SJSA1 (cell line): Measurements from ENCODE around the gene COL5A2. TPM values are rescaled to one million over a fixed set of nuclear protein-coding genes. Genes with fewer than 3 reads are reported as not detected.

Experiments
- DNase-seq, 2 experiments: peaks; one replicate each; pipeline ENCODE4 v3.0.0-alpha.2; 2015 to 2020; ENCODE audit warnings: low spot score in 2 of 2, low read depth in 1 of 2
- H3K27ac ChIP-seq: fragments of 250-450 bp; sonication (Bioruptor Pico); 2 replicates; pipeline ENCODE4 v1.5.1; 2020; ENCODE audit warnings: mild to moderate bottlenecking, moderate library complexity
- H3K27me3 ChIP-seq: fragments of 250-450 bp; sonication (Bioruptor Pico); replicated peaks from 2 replicates; pipeline ENCODE4 v1.5.1; 2020; ENCODE audit warnings: mild to moderate bottlenecking, moderate library complexity
- H3K36me3 ChIP-seq: fragments of 250-450 bp; sonication (Bioruptor Pico); 2 replicates; pipeline ENCODE4 v1.5.1; 2020; ENCODE audit warnings: mild to moderate bottlenecking
- H3K4me1 ChIP-seq: fragments of 250-450 bp; sonication (Bioruptor Pico); replicated peaks from 2 replicates; pipeline ENCODE4 v1.6.1; 2021; ENCODE audit warnings: mild to moderate bottlenecking
- H3K4me3 ChIP-seq: fragments of 250-450 bp; sonication (Bioruptor Pico); 2 replicates; pipeline ENCODE4 v1.5.1; 2020; ENCODE audit warnings: mild to moderate bottlenecking
- H3K9me3 ChIP-seq: fragments of 250-450 bp; sonication (Bioruptor Pico); replicated peaks from 2 replicates; pipeline ENCODE4 v1.5.1; 2020; ENCODE audit warnings: mild to moderate bottlenecking
- total RNA-seq: library from RNA; depleted of rRNA; stranded (reverse); fragments of >200 nt; shearing (Covaris generic); gene quantifications from 2 replicates; pipeline ENCODE4 v1.2.3, GENCODE V29; 2014

Gene COL5A2
- total RNA-seq, 1 experiment from 2014 or later, result 917 TPM

- Histone ChIP-seq H3K4me1 (peaks cover 31% of the 10 kb centered on the region), H3K4me3 (no peak overlapping the region), H3K27me3 (no peaks in the 10 kb centered on the region)
Measured at GRCh38 chr2:189171956-189172609, 7.5 kb downstream of the COL5A2 start.

GRCh38 chr2:189168856-189169499 is 10.6 kb downstream of the COL5A2 start:
- Histone ChIP-seq H3K4me1 (peaks cover 37% of the 10 kb centered on the region), H3K27ac (no peak overlapping the region), H3K36me3 (peaks cover 55% of the 10 kb centered on the region), H3K4me3 (no peak overlapping the region), H3K9me3 (no peaks in the 10 kb centered on the region), H3K27me3 (no peaks in the 10 kb centered on the region)
- no peak for DNase-seq

More at GRCh38 chr2:189171956-189172609, 7.5 kb downstream of the COL5A2 start:
- no peak for DNase-seq
- Histone ChIP-seq H3K27ac (0 out of 2 replicates have a peak overlapping the region, but pooled peaks have one; percentile 1), H3K36me3 (peaks cover 60% of the 10 kb centered on the region), H3K9me3 (no peaks in the 10 kb centered on the region)

GRCh38 chr2:189165656-189166380 is 13.7 kb downstream of the COL5A2 start:
- peaks cover 31% of the 10 kb centered on the region for H3K4me1 ChIP-seq
- no peak for DNase-seq
- peaks cover 42% of the 10 kb centered on the region for H3K36me3 ChIP-seq

GRCh38 chr2:189164746-189165145 is 14.8 kb downstream of the COL5A2 start:
- Histone ChIP-seq H3K9me3 (no peaks in the 10 kb centered on the region), H3K4me1 (peaks cover 31% of the 10 kb centered on the region), H3K27ac (peak overlapping the region; percentile 42; the same call in 1 of the 2 replicates), H3K27me3 (no peaks in the 10 kb centered on the region), H3K36me3 (peaks cover 34% of the 10 kb centered on the region), H3K4me3 (no peak overlapping the region)
- DNase-seq, result no peak

More at GRCh38 chr2:189165656-189166380, 13.7 kb downstream of the COL5A2 start:
- H3K9me3 ChIP-seq, result no peaks in the 10 kb centered on the region
- H3K27ac ChIP-seq, result no peak overlapping the region
- H3K4me3 ChIP-seq, result no peak overlapping the region
- no peaks in the 10 kb centered on the region for H3K27me3 ChIP-seq

GRCh38 chr2:189163889-189164288 is 15.7 kb downstream of the COL5A2 start:
- Histone ChIP-seq H3K9me3 (no peaks in the 10 kb centered on the region), H3K27me3 (no peaks in the 10 kb centered on the region), H3K4me1 (peaks cover 34% of the 10 kb centered on the region), H3K4me3 (no peak overlapping the region), H3K27ac (peak overlapping the region; percentile 42), H3K36me3 (peaks cover 36% of the 10 kb centered on the region)
- DNase-seq, result peak in 1 of 2 experiments; percentile 58

GRCh38 chr2:189162566-189162965 is 17.0 kb downstream of the COL5A2 start:
- DNase-seq, result no peak
- no peak overlapping the region for H3K4me3 ChIP-seq
- peaks cover 33% of the 10 kb centered on the region for H3K36me3 ChIP-seq
- no peaks in the 10 kb centered on the region for H3K27me3 ChIP-seq
- no peaks in the 10 kb centered on the region for H3K9me3 ChIP-seq
- H3K4me1 ChIP-seq, result peaks cover 39% of the 10 kb centered on the region
- H3K27ac ChIP-seq, result no peak overlapping the region

- no peak overlapping the region for H3K27ac ChIP-seq
- peaks cover 31% of the 10 kb centered on the region for H3K36me3 ChIP-seq
- peaks cover 44% of the 10 kb centered on the region for H3K4me1 ChIP-seq
- H3K9me3 ChIP-seq, result no peaks in the 10 kb centered on the region
- no peak for DNase-seq
- H3K4me3 ChIP-seq, result no peak overlapping the region
- H3K27me3 ChIP-seq, result no peaks in the 10 kb centered on the region
Measured at GRCh38 chr2:189161894-189162293, 17.7 kb downstream of the COL5A2 start.

GRCh38 chr2:189159717-189160116 is 19.8 kb downstream of the COL5A2 start:
- no peak overlapping the region for H3K27ac ChIP-seq
- H3K9me3 ChIP-seq, result no peaks in the 10 kb centered on the region
- peaks cover 30% of the 10 kb centered on the region for H3K4me1 ChIP-seq
- H3K4me3 ChIP-seq, result no peak overlapping the region
- H3K27me3 ChIP-seq, result no peaks in the 10 kb centered on the region
- no peak for DNase-seq
- H3K36me3 ChIP-seq, result peaks cover 17% of the 10 kb centered on the region

GRCh38 chr2:189159273-189159672 is 20.3 kb downstream of the COL5A2 start:
- no peak for DNase-seq
- Histone ChIP-seq H3K27me3 (no peaks in the 10 kb centered on the region), H3K36me3 (peaks cover 17% of the 10 kb centered on the region), H3K4me1 (peaks cover 26% of the 10 kb centered on the region), H3K27ac (no peak overlapping the region), H3K9me3 (no peaks in the 10 kb centered on the region), H3K4me3 (no peak overlapping the region)

- H3K4me1 ChIP-seq, result peaks cover 13% of the 10 kb centered on the region
Measured at GRCh38 chr2:189157939-189158338, 21.6 kb downstream of the COL5A2 start.

GRCh38 chr2:189157456-189157855 is 22.1 kb downstream of the COL5A2 start:
- Histone ChIP-seq H3K36me3 (peaks cover 28% of the 10 kb centered on the region), H3K9me3 (no peaks in the 10 kb centered on the region), H3K27ac (no peak overlapping the region; the same call in 1 of the 2 replicates), H3K27me3 (no peaks in the 10 kb centered on the region), H3K4me1 (peaks cover 13% of the 10 kb centered on the region), H3K4me3 (no peak overlapping the region)
- DNase-seq, result peak in 1 of 2 experiments; percentile 45

More at GRCh38 chr2:189157939-189158338, 21.6 kb downstream of the COL5A2 start:
- H3K36me3 ChIP-seq, result peaks cover 23% of the 10 kb centered on the region
- no peaks in the 10 kb centered on the region for H3K9me3 ChIP-seq
- no peak overlapping the region; the same call in 1 of the 2 replicates for H3K27ac ChIP-seq
- DNase-seq, result no peak
- no peak overlapping the region for H3K4me3 ChIP-seq
- no peaks in the 10 kb centered on the region for H3K27me3 ChIP-seq

- H3K27ac ChIP-seq, result no peak overlapping the region
- H3K9me3 ChIP-seq, result no peaks in the 10 kb centered on the region
- H3K36me3 ChIP-seq, result peaks cover 26% of the 10 kb centered on the region
- H3K4me3 ChIP-seq, result no peak overlapping the region
- peaks cover 20% of the 10 kb centered on the region for H3K4me1 ChIP-seq
- H3K27me3 ChIP-seq, result no peaks in the 10 kb centered on the region
- no peak for DNase-seq
Measured at GRCh38 chr2:189155795-189156194, 23.8 kb downstream of the COL5A2 start.

- H3K27me3 ChIP-seq, result no peaks in the 10 kb centered on the region
- H3K36me3 ChIP-seq, result peaks cover 27% of the 10 kb centered on the region
- H3K4me3 ChIP-seq, result no peak overlapping the region
- peaks cover 30% of the 10 kb centered on the region for H3K4me1 ChIP-seq
- no peak overlapping the region for H3K27ac ChIP-seq
- no peaks in the 10 kb centered on the region for H3K9me3 ChIP-seq
- no peak for DNase-seq
Measured at GRCh38 chr2:189153619-189154018, 25.9 kb downstream of the COL5A2 start.

GRCh38 chr2:189152483-189152882 is 27.1 kb downstream of the COL5A2 start:
- Histone ChIP-seq H3K4me1 (peaks cover 25% of the 10 kb centered on the region), H3K9me3 (no peaks in the 10 kb centered on the region), H3K27me3 (no peaks in the 10 kb centered on the region), H3K27ac (no peak overlapping the region), H3K4me3 (no peak overlapping the region), H3K36me3 (peaks cover 32% of the 10 kb centered on the region)
- DNase-seq, result no peak
